IMR-90 (cell line): ENCODE measurements around the gene GNA14. TPM values are rescaled to one million over a fixed set of nuclear protein-coding genes. Genes with fewer than 3 reads are reported as not detected.
"Not testable (repeated sequence)": the region's sequence is repeated elsewhere in the genome, so short reads cannot be mapped to it uniquely, and the experiment has no call there.

Source experiments
- ATAC-seq: fragments of 200-7000 bp; cut with Tn5 transposase; 2 replicates; pipeline ENCODE4 v1.9.1; 2020; ENCODE audit warnings: low read depth, mild to moderate bottlenecking, moderate library complexity
- BruUV-seq: library from RNA; stranded (reverse); fragments of 400-500 nt; replicated peaks from 2 replicates; lab custom pipeline; 2021; lab: Mats Ljungman, UMichigan
- CTCF ChIA-PET: fragments of 300-600 bp; formaldehyde crosslinking; extraction: SDS; loops from one replicate; lab custom pipeline; 2021; ENCODE audit warnings: antibody characterized with exemption; lab: Yijun Ruan, JAX
- POLR2A ChIA-PET: fragments of 300-600 bp; sonication (Branson Sonifier 250); formaldehyde crosslinking; loops from one replicate; lab custom pipeline; 2022; ENCODE audit warnings: antibody characterized with exemption; ENCODE audit not compliant: unreplicated experiment; lab: Charles Lee
- DNase-seq: peaks from one replicate; pipeline ENCODE4 v3.0.0; 2013
- H2AFZ ChIP-seq: replicated peaks from 2 replicates; pipeline ENCODE3; 2013; ENCODE audit warnings: low read length, mild to moderate bottlenecking; ENCODE audit not compliant: poor library complexity
- H2AK5ac ChIP-seq: 2 replicates; pipeline ENCODE4 v1.6.1; 2013; ENCODE audit warnings: low read depth, low read length, inconsistent platforms
- H2AK9ac ChIP-seq: replicated peaks from 2 replicates; pipeline ENCODE3; 2013; ENCODE audit warnings: mild to moderate bottlenecking, low read depth, low read length, moderate library complexity; ENCODE audit not compliant: poor library complexity
- H2BK120ac ChIP-seq: 2 replicates; pipeline ENCODE4 v1.6.1; 2013; ENCODE audit warnings: low read depth, low read length, inconsistent platforms
- H2BK15ac ChIP-seq: 3 replicates; pipeline ENCODE4 v1.6.1; 2013; ENCODE audit warnings: low read depth, low read length, inconsistent platforms
- H2BK20ac ChIP-seq: 2 replicates; pipeline ENCODE4 v1.6.1; 2013; ENCODE audit warnings: low read depth, mild to moderate bottlenecking, inconsistent platforms, low read length, moderate library complexity
- H2BK5ac ChIP-seq: 2 replicates; pipeline ENCODE4 v1.6.1; 2013; ENCODE audit warnings: mild to moderate bottlenecking, low read depth, low read length, inconsistent platforms; ENCODE audit not compliant: poor library complexity, severe bottlenecking
- H3K14ac ChIP-seq: replicated peaks from 2 replicates; pipeline ENCODE4 v1.6.1; 2013; ENCODE audit warnings: low read depth, low read length, inconsistent platforms
- H3K18ac ChIP-seq: 2 replicates; pipeline ENCODE4 v1.6.1; 2013; ENCODE audit warnings: low read depth, low read length, control low read depth
- H3K23ac ChIP-seq: 2 replicates; pipeline ENCODE4 v1.6.1; 2013; ENCODE audit warnings: low read depth, low read length, inconsistent platforms
- H3K27ac ChIP-seq: 2 replicates; pipeline ENCODE4 v1.5.1; 2013; ENCODE audit warnings: mild to moderate bottlenecking, control low read depth, low read length; ENCODE audit not compliant: insufficient read depth
- H3K27me3 ChIP-seq: 2 replicates; pipeline ENCODE4 v1.6.1; 2013; ENCODE audit warnings: low read length; ENCODE audit not compliant: control insufficient read depth, insufficient read depth
- H3K36me3 ChIP-seq: 2 replicates; pipeline ENCODE4 v1.6.1; 2013; ENCODE audit warnings: low read length, mixed read lengths; ENCODE audit not compliant: control insufficient read depth, insufficient read depth
- H3K4ac ChIP-seq: 2 replicates; pipeline ENCODE4 v1.6.1; 2013; ENCODE audit warnings: low read depth, low read length, inconsistent platforms
- H3K4me1 ChIP-seq: 2 replicates; pipeline ENCODE4 v1.6.1; 2013; ENCODE audit warnings: low read length, mixed read lengths; ENCODE audit not compliant: control insufficient read depth, insufficient read depth
- H3K4me2 ChIP-seq: 2 replicates; pipeline ENCODE4 v1.6.1; 2013; ENCODE audit warnings: low read depth, mild to moderate bottlenecking, control low read depth, low read length, moderate library complexity
- H3K4me3 ChIP-seq: 2 replicates; pipeline ENCODE4 v1.5.1; 2013; ENCODE audit warnings: low read depth, mild to moderate bottlenecking, control low read depth, low read length, moderate library complexity; ENCODE audit not compliant: insufficient read depth
- H3K56ac ChIP-seq: 2 replicates; pipeline ENCODE4 v1.6.1; 2013; ENCODE audit warnings: low read length, inconsistent platforms; ENCODE audit not compliant: insufficient read depth; ENCODE audit errors: extremely low read depth
- H3K79me1 ChIP-seq, 2 experiments: 2 replicates each; pipeline ENCODE4 v1.6.1; 2013; ENCODE audit warnings: low read length in 2 of 2, inconsistent platforms in 1 of 2, low read depth in 1 of 2
- H3K9ac ChIP-seq: 2 replicates; pipeline ENCODE4 v1.6.1; 2013; ENCODE audit warnings: low read depth, low read length, control low read depth
- H3K9me1 ChIP-seq: 2 replicates; pipeline ENCODE4 v1.6.1; 2013; ENCODE audit warnings: low read length, inconsistent platforms; ENCODE audit not compliant: insufficient read depth
- H3K9me3 ChIP-seq: 2 replicates; pipeline ENCODE4 v1.6.1; 2013; ENCODE audit warnings: low read length; ENCODE audit not compliant: control insufficient read depth, insufficient read depth
- H4K20me1 ChIP-seq: 2 replicates; pipeline ENCODE4 v1.6.1; 2013; ENCODE audit warnings: low read length, inconsistent platforms; ENCODE audit not compliant: insufficient read depth
- H4K5ac ChIP-seq: 2 replicates; pipeline ENCODE4 v1.6.1; 2013; ENCODE audit warnings: mild to moderate bottlenecking, low read depth, low read length, control low read depth
- H4K8ac ChIP-seq, 2 experiments: 2 replicates each; pipeline ENCODE4 v1.6.1; 2013; ENCODE audit warnings: low read depth in 2 of 2, low read length in 2 of 2, control low read depth in 1 of 2, inconsistent platforms in 1 of 2
- H4K91ac ChIP-seq: 2 replicates; pipeline ENCODE4 v1.6.1; 2013; ENCODE audit warnings: low read depth, low read length, inconsistent platforms; ENCODE audit not compliant: insufficient read depth
- WGBS, 2 experiments: methylation state at CpG; one replicate each; pipeline versions ENCODE4 v1.1.5 to v1.1.7; 2013; ENCODE audit warnings: missing lambda C conversion rate in 2 of 2; ENCODE audit not compliant: insufficient read length in 1 of 2; ENCODE audit errors: extremely low coverage in 2 of 2; 5-methylcytosine and 5-hydroxymethylcytosine counted together
- dilution Hi-C: fragments of 300-500 bp; cut with HindIII; formaldehyde crosslinking; loops from one replicate; pipeline ENCODE4 v1.14.3; 2018; ENCODE audit warnings: low sequenced_read_pairs; ENCODE audit not compliant: unreplicated experiment
- in situ Hi-C: fragments of 300-500 bp; cut with MboI; formaldehyde crosslinking; loops from 3 replicates; pipeline ENCODE4 v1.14.3; 2019; ENCODE audit warnings: low sequenced_read_pairs, inconsistent platforms, mixed read lengths
- intact Hi-C: fragments of 100-400 bp; cut with micrococcal nuclease; formaldehyde crosslinking; loops from 2 replicates; pipeline ENCODE4 v1.10.0; 2022
- polyA plus RNA-seq, 3 experiments: library from polyadenylated mRNA; depleted of rRNA; stranded (reverse); fragments of >200 nt; gene quantifications; 2 replicates each; pipeline ENCODE4 v1.2.3, GENCODE V29; 2012; ENCODE audit warnings: low replicate concordance in 1 of 3
- total RNA-seq: library from RNA; depleted of rRNA; stranded (reverse); fragments of >200 nt; gene quantifications from 2 replicates; pipeline ENCODE4 v1.2.3, GENCODE V29; 2012

The GNA14 gene
- total and polyA plus RNA-seq, 2 of the 4 experiments (the other 2 are of a cell fraction), result under 0.01 to 0.03 TPM

DNA sequence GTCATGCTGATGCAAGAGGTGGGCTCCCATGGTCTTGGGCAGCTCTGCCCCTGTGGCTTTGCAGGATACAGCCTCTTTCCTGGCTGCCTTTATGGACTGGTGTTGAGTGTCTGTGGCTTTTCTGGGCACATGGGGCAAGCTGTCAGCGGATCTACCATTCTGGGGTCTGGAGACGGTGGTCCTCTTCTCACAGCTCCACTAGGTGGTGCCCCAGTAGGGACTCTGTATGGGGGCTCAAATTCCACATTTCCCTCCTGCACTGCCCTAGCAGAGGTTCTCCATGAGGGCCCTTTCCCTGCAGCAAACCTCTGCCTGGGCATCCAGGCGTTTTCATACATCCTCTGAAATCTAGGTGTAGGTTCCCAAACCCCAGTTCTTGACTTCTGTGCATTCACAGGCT is 42.6 kb upstream of the GNA14 start:
- H3K79me1 ChIP-seq, H3K14ac ChIP-seq, H2BK20ac ChIP-seq, H2BK5ac ChIP-seq, H4K5ac ChIP-seq, H3K18ac ChIP-seq, H2AK5ac ChIP-seq, H3K27ac ChIP-seq, H4K20me1 ChIP-seq, H4K8ac ChIP-seq, H3K9me1 ChIP-seq, ATAC-seq, H3K4ac ChIP-seq, H3K4me1 ChIP-seq, H3K27me3 ChIP-seq, H4K91ac ChIP-seq, BruUV-seq, H2AFZ ChIP-seq, H3K9me3 ChIP-seq, H2BK15ac ChIP-seq, H3K9ac ChIP-seq, H2AK9ac ChIP-seq, H3K4me3 ChIP-seq, H3K4me2 ChIP-seq, dilution Hi-C loops, H3K56ac ChIP-seq, POLR2A ChIA-PET, DNase-seq, in situ Hi-C loops, intact Hi-C loops, H3K23ac ChIP-seq, H2BK120ac ChIP-seq, H3K36me3 ChIP-seq: not testable (repeated sequence)
- CTCF ChIA-PET, result interaction anchor here (0.6 kb wide), 1 partner anchor 11 kb away, joined by 4 read pairs; no protein-coding TSS in a partner anchor
- 63% methylated on average over 1 of the region's 3 CpGs; no CpG with 5 or more reads in 1 of the 2 experiments for WGBS, 2 experiments

GRCh38 chr9:77690119-77690518 is 42.0 kb upstream of the GNA14 start:
- in situ Hi-C loops, dilution Hi-C loops, H3K4me2 ChIP-seq, intact Hi-C loops, DNase-seq, BruUV-seq, H3K27me3 ChIP-seq, H2AK5ac ChIP-seq, H2BK5ac ChIP-seq, CTCF ChIA-PET, H3K14ac ChIP-seq, H3K4me1 ChIP-seq, H4K5ac ChIP-seq, H2BK20ac ChIP-seq, H2BK120ac ChIP-seq, H4K20me1 ChIP-seq, H3K9ac ChIP-seq, H4K8ac ChIP-seq, H4K91ac ChIP-seq, H3K79me1 ChIP-seq, H3K56ac ChIP-seq, H3K23ac ChIP-seq, H3K36me3 ChIP-seq, H3K9me1 ChIP-seq, H3K27ac ChIP-seq, H3K18ac ChIP-seq, H2AK9ac ChIP-seq, ATAC-seq, H2BK15ac ChIP-seq, H3K4me3 ChIP-seq, H3K9me3 ChIP-seq, H3K4ac ChIP-seq, H2AFZ ChIP-seq: not testable (repeated sequence)
- 40% methylated on average over 1 of the region's 3 CpGs; no CpG with 5 or more reads in 1 of the 2 experiments for WGBS, 2 experiments
- POLR2A ChIA-PET, result interaction anchor here (0.5 kb wide), 1 partner anchor 583 kb away, joined by 3 read pairs; no protein-coding TSS in a partner anchor
